GM18507 (cell line): ENCODE results near the gene PFDN2.

Source experiments
- DNase-seq: peaks from one replicate; pipeline ENCODE4 v3.0.0; 2011; ENCODE audit warnings: low read depth; ENCODE audit not compliant: insufficient read length; ENCODE audit errors: extremely low spot score
- FAIRE-seq: peaks from 2 replicates; lab custom pipeline; 2011; peaks lifted over from hg19 to GRCh38; lab: Jason Lieb, UNC

PFDN2 gene

GRCh38 chr1:161085165-161085564, 32.7 kb downstream of the PFDN2 start:
- DNase-seq (no peak), FAIRE-seq (no peak)

GRCh38 chr1:161084597-161084988, 33.2 kb downstream of the PFDN2 start:
- FAIRE-seq = no peak
- DNase-seq = no peak

- DNase-seq (no peak), FAIRE-seq (no peak)
Observed at GRCh38 chr1:161083748-161084596, 33.9 kb downstream of the PFDN2 start.

- no peak for FAIRE-seq
- no peak for DNase-seq
Observed at GRCh38 chr1:161082996-161083747, 34.7 kb downstream of the PFDN2 start.

- FAIRE-seq (no peak), DNase-seq (no peak)
Observed at GRCh38 chr1:161082483-161082882, 35.4 kb downstream of the PFDN2 start.

GRCh38 chr1:161081519-161081918, 36.3 kb downstream of the PFDN2 start:
- FAIRE-seq (no peak), DNase-seq (no peak)

GRCh38 chr1:161080441-161081405, 37.1 kb downstream of the PFDN2 start:
- DNase-seq = no peak
- FAIRE-seq = no peak

- no peak for FAIRE-seq
- no peak for DNase-seq
Observed at GRCh38 chr1:161079436-161080110, 38.3 kb downstream of the PFDN2 start.

GRCh38 chr1:161077426-161077825, 40.4 kb downstream of the PFDN2 start:
- FAIRE-seq = no peak

GRCh38 chr1:161076410-161076809, 41.4 kb downstream of the PFDN2 start:
- no peak for FAIRE-seq

More at GRCh38 chr1:161077426-161077825, 40.4 kb downstream of the PFDN2 start:
- no peak for DNase-seq

GRCh38 chr1:161074676-161075368, 43.0 kb downstream of the PFDN2 start:
- FAIRE-seq (no peak), DNase-seq (no peak)

More at GRCh38 chr1:161076410-161076809, 41.4 kb downstream of the PFDN2 start:
- no peak for DNase-seq

- no peak for DNase-seq
- no peak for FAIRE-seq
Observed at GRCh38 chr1:161073474-161074121, 44.2 kb downstream of the PFDN2 start.

- FAIRE-seq (no peak), DNase-seq (no peak)
Observed at GRCh38 chr1:161072751-161073449, 44.9 kb downstream of the PFDN2 start.

- DNase-seq = no peak
- FAIRE-seq = peak; percentile 49
Observed at GRCh38 chr1:161071886-161072371, 45.9 kb downstream of the PFDN2 start.

GRCh38 chr1:161070761-161071160, 47.1 kb downstream of the PFDN2 start:
- DNase-seq = no peak
- no peak for FAIRE-seq

- FAIRE-seq (peak; percentile 99), DNase-seq (peak; percentile 94)
Observed at GRCh38 chr1:161069731-161070270, 48.0 kb downstream of the PFDN2 start, which contains the start of gene ARHGAP30. ARHGAP30 (minus strand) TSS chr1:161069891; CDS start chr1:161069624, 267 bp downstream.

GRCh38 chr1:161069241-161069640, 48.6 kb downstream of the PFDN2 start:
- DNase-seq = no peak
- peak; percentile 53 for FAIRE-seq
